SW 1271 (cell line): ENCODE results near the gene EFHD2.

ENCODE experiments used
- DNase-seq, 2 experiments: peaks; one replicate each; lab custom pipeline; 2025; lab: John Stamatoyannopoulos, UW

Gene EFHD2

GRCh38 chr1:15476927-15477326, 67.2 kb downstream of the EFHD2 start:
- no peak for DNase-seq

GRCh38 chr1:15477646-15478212, 68.0 kb downstream of the EFHD2 start:
- no peak for DNase-seq
